Upper lobe of left lung (tissue), 4 donors: Measurements from ENCODE around the gene SMIM13.

Source experiments
- CTCF ChIP-seq, 6 experiments: fragments of 450-650 bp in 4 of 6; fragments of 200-600 bp in 2 of 6; sonication (generic) in 2 of 6; IDR thresholded peaks; one replicate each; pipeline ENCODE4 v1.5.1; 2016 to 2019; ENCODE audit warnings: antibody characterized with exemption in 6 of 6
- EP300 ChIP-seq, 4 donors: sonication (generic); formaldehyde crosslinking; IDR thresholded peaks; one replicate each; pipeline ENCODE4 v1.5.1; 2017; ENCODE audit warnings: antibody characterized with exemption in 4 of 4, control low read depth in 2 of 4

GRCh38 chr6:11120271-11121005 lies 26.8 kb downstream of the SMIM13 start:
- no peak for TF ChIP-seq EP300 (IDR thresholded peaks at IDR 0.05)
- TF ChIP-seq CTCF (IDR thresholded peaks at IDR 0.05): no peak
